ENCODE results near the gene KIN.
"Not testable (repeated sequence)": the region's sequence is repeated elsewhere in the genome, so short reads cannot be mapped to it uniquely, and the experiment has no call there.

Gene KIN

GRCh38 chr10:7734821-7735220, 53.0 kb downstream of the KIN start:
- DNase-seq (ENCODE audit: low spot score) = no peak

DNA sequence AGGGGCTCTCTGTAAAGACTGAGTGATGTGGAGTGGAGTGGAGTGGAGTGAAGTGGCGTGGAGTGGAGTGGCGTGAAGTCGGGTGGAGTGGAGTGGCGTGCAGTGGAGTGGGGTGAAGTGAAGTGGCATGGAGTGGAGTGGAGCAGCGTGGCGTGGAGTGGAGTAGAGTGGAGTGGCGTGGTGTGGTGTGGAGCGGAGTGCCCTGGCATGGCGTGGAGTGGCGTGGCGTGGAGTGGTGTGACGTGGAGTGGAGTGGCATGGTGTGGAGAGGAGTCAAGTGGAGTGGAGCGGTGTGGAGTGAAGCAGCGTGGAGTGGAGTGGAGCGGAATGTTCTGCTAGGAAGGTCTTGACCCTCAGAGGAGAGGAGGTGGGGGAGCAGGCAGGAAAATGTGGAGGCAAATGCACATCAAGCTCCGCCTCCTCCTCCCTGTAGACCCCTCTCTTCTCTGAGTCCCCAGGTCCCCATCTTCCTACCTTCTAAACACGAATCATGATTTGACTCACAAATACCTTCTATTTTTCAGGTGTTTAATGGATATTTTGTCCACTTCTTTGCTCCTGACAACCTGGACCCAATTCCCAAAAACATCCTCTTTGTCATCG, 64.8 kb downstream of the KIN start:
- no peak for DNase-seq (ENCODE audit: low spot score)

GRCh38 chr10:7720478-7720877, 67.3 kb downstream of the KIN start:
- no peak for DNase-seq (ENCODE audit: low spot score)

DNA sequence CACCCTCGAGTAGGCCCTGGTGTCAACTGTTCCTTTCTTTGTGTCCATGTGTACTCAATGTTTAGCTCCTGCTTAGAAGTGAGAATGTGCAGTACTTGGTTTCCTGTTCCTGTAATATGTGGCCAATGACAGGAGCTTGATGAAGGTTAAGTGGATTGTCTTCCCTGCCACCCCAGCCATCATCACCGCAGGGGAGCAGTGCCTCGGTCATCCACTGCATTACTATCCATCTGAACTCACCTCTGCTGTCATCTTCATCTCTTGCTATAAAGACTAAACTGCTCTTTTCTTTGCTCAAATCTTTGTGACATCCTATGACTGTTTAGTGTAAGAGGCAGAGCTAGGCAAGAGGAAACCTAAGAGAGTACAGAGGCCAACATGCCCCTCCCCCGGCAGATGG, 69.1 kb downstream of the KIN start:
- DNase-seq (ENCODE audit: low spot score) = no peak

- DNase-seq (ENCODE audit: low spot score) = no peak
These were observed 70.0 kb downstream of the KIN start for GRCh38 chr10:7717767-7718166.

- DNase-seq (ENCODE audit: low spot score) = no peak
These were observed 72.3 kb downstream of the KIN start for GRCh38 chr10:7715515-7715914.

GRCh38 chr10:7711075-7711474, 76.7 kb downstream of the KIN start:
- not testable (repeated sequence) for DNase-seq (ENCODE audit: low spot score)

DNA sequence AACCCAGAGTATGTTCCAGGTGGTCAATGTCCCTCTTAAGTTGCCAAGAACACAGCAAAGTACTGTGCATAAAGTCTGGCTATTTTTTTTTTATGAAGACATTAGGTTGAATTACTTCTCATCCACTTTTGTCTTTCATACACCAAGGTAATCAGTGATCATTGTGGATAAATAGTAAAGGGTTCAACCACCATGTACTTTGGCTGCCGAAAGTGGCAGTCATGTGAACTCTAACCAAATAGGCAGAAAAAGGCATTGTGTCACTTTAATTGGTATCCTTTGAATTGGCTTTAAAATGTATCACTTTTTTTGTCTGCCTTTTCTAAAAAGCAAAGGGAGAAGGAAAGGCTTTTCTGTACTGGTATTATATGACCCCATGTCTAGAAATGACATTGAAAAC, 77.3 kb downstream of the KIN start:
- no peak for DNase-seq (ENCODE audit: low spot score)

- no peak for DNase-seq (ENCODE audit: low spot score)
These were observed 79.0 kb downstream of the KIN start for GRCh38 chr10:7708832-7709231.

- no peak for DNase-seq (ENCODE audit: low spot score)
These were observed 79.8 kb downstream of the KIN start for GRCh38 chr10:7707858-7708622.

DNA sequence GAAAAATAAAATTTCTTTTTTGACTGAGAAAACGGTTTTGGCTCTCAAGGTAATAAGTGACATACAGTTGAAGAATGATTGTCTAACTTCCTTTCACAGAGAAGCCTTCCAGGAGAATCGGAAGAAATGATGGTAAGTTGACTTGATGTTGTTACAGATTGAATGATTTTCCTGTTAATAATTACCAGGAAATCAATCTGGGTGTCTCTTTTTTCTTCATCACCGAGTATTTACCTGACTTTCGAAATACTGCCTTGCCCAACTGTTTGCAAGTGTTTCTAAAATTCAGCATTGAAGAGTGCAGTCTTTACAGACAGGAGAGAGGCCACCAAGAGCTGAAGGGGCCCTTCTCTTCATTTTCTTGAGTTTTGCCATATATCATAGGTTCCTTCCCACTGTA, 80.7 kb downstream of the KIN start:
- no peak for DNase-seq (ENCODE audit: low spot score)

DNA sequence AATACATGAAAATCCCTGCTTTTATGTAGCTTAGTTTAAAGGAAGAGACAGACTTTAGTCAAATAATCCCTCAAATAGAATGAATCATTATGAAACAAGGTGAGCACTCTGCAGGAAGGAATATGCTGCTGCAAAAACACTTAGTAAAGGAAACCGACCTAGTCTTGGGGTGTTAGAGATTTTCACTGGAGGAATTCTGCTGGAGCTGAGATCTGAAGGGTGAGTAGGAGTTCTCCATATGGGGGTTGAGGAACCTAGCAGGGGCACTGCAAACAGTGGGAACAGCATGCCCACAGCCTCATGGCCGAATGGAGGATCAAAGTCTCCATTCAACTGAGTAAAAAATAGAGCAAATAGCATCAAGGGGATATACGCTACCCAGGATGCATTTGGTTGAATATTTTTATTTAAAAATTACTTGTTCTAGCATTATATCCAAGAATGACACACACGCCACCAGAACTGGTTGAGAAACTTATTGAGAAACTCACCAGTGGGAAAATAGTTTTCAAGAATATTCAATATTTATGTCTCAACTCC, 81.2 kb downstream of the KIN start:
- DNase-seq (ENCODE audit: low spot score) = no peak

- no peak for DNase-seq (ENCODE audit: low spot score)
These were observed 82.5 kb downstream of the KIN start for GRCh38 chr10:7705341-7705740.

- no peak for DNase-seq (ENCODE audit: low spot score)
These were observed 83.4 kb downstream of the KIN start for GRCh38 chr10:7704071-7705016.

DNA sequence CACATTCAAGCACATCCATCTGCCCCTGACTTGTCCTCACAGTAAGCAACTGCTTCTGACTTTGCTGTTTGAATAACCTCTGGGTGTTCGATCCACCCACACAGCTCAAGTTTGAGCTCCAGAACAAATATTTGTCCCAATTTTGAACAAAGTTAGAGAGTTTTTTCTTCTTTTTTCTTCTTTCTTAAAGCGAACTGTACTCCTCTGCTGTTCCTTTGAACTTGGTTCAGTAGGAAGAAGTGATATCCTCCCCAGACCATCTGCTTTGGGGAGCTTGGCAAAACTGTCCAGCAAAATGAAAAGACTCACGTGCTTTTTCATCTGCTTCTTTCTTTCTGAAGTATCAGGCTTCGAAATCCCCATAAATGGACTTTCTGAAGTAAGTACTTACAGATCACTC, 84.7 kb downstream of the KIN start, which contains the start of gene ITIH2:
Gene ITIH2 (plus strand): TSS at position 177 of the 400 bp plus-strand sequence. CDS start 119 bp downstream, at position 296.
- DNase-seq (ENCODE audit: low spot score) = no peak

DNA sequence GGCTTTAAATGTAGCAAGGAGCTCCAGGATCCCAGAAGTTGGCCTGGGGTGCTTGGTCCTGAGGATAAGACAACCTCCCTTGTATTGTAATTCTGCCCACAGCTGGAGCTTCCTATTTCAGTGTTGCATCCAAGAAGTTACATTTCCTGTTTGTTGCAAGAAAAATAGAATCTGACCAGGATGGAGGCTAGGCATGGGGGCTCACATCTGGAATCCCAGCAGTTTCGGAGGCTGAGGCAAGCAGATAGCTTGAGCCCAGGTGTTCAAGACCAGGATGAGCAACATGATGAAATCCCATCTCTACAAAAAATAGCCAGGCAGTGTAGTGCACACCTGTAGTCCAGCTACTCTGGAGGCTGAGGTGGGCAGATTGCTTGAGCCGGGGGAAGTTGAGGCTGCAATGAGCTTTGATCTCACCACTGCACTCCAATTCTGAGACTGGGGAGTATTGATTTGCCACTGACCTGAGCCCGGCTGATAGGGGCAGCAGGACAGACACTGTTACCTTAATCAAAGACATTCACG, 85.4 kb downstream of the KIN start:
- DNase-seq (ENCODE audit: low spot score) = no peak

DNA sequence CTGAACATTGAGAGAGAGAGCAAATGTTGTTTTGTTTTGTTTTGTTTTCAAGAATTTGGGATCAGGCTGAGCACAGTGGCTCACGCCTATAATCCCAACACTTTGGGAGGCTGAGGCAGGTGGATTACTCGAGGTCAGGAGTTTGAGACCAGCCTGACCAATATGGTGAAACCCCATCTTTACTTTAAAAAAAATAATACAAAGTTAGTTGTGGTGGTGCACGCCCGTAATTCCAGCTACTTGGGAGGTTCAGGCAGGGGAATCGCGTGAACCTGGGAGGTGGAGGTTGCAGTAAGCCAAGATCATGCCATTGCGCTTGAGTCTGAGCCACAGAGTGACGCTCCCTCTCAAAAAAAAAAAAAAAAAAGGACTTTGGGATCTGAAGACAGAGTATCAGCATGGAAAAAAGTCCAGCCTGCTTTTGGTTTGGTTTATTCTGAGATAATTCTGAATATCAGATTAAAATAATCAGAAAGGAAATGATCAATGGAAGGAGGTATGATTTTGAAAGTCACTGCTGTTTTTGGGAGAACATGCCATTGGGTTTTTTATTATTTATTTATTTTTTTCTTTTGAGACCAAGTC, 86.5 kb downstream of the KIN start:
- DNase-seq (ENCODE audit: low spot score) = no peak
